ENCODE data around the gene FASTKD1. TPM values are rescaled to one million over a fixed set of nuclear protein-coding genes. Genes with fewer than 3 reads are reported as not detected.
"Not testable (repeated sequence)": the region's sequence is repeated elsewhere in the genome, so short reads cannot be mapped to it uniquely, and the experiment has no call there.

The FASTKD1 gene
- total and polyA plus RNA-seq, 7 experiments from 2014 or later: 13.5 to 43.5 (median 16.9) TPM

- Histone ChIP-seq H3K9me3 (ENCODE audit: control insufficient read depth in 2 of 3, low read length in 3 of 3) (no peaks in the 10 kb centered on the region), H3K27me3 (ENCODE audit: control insufficient read depth in 2 of 2, insufficient read depth in 2 of 2, low read length in 2 of 2) (no peaks in the 10 kb centered on the region), H3K27ac (ENCODE audit: low read depth, low read length) (peak within 1 kb of the TSS; percentile 99), H3K36me3 (ENCODE audit: control insufficient read depth in 2 of 3, insufficient read depth in 3 of 3, low read length in 3 of 3) (peaks cover 0 to 5% (median 0%) of the 10 kb centered on the region in 3 experiments), H3K4me3 (ENCODE audit: low read length) (peak within 1 kb of the TSS; percentile 89), H3K4me1 (ENCODE audit: control insufficient read depth in 2 of 2, insufficient read depth in 2 of 2, low read length in 2 of 2) (peaks cover 17 to 29% of the 10 kb centered on the region in 2 donors)
- Mint-ChIP-seq H3K27me3 (peaks cover 0 to 4% (median 0%) of the 10 kb centered on the region in 5 donors), H3K36me3 (peaks cover 0 to 21% (median 4%) of the 10 kb centered on the region in 5 donors), H3K27ac (peak within 1 kb of the TSS; percentile 97 to 100 (median 100)), H3K4me1 (peaks cover 12 to 46% (median 40%) of the 10 kb centered on the region in 7 donors), H3K9me3 (peaks cover 0 to 18% (median 4%) of the 10 kb centered on the region in 11 donors), H3K4me3 (peak within 1 kb of the TSS; percentile 90 to 100 (median 99))
- CTCF ChIA-PET: interaction anchor here (1.1 kb wide), 1 partner anchor 11 kb away, joined by 5 read pairs; the partner anchor contains the start of gene FASTKD1
- POLR2A ChIA-PET: interaction anchor here (0.6 to 2.4 kb wide), 9 partner anchors 9 to 244 kb away, joined by 3 to 28 read pairs (median 4); partner anchors contain the start of genes CFAP210, FASTKD1, PHOSPHO2 and UBR3
- DNase-seq: peak; percentile 71 to 90 (median 85)
- intact Hi-C loops (cut with micrococcal nuclease): loop anchor here (1.0 to 5.0 kb wide), 10 partner anchors 10 to 1850 kb away; partner anchors contain the start of genes CFAP210 (in 2 of the 2), FASTKD1 (in 2 of the 2), PHOSPHO2 (in 2 of the 2) and SSB (in 2 of the 2)
- peak; percentile 94 for ATAC-seq
Measured at GRCh38 chr2:169584005-169584877, 10.6 kb upstream of the FASTKD1 start, which contains the start of gene PPIG. PPIG (plus strand) TSS chr2:169584351; CDS start chr2:169604042, 19,691 bp downstream.

- DNase-seq (no peak), ATAC-seq (no peak)
- POLR2A ChIA-PET: interaction anchor here (0.8 to 2.4 kb wide), 3 partner anchors 11 to 244 kb away, joined by 3 to 28 read pairs (median 9); partner anchors contain the start of genes CFAP210, FASTKD1, PHOSPHO2 and UBR3
- peaks cover 0 to 18% (median 4%) of the 10 kb centered on the region in 11 donors for H3K9me3 Mint-ChIP-seq
- peak overlapping the region; percentile 32 to 100 (median 100) for H3K27ac Mint-ChIP-seq
- no peak overlapping the region for H3K4me3 ChIP-seq (ENCODE audit: low read length)
- peak overlapping the region in 8 of 10 donors; percentile 25 to 100 (median 82) for H3K4me3 Mint-ChIP-seq
- CTCF ChIA-PET: no interaction called here
- intact Hi-C loops (cut with micrococcal nuclease): loop anchor here (5.0 kb wide), 2 partner anchors 691 to 1336 kb away; partner anchors contain the start of genes SPC25 (in 1 of the 2) and STK39 (in 1 of the 2)
- peaks cover 0 to 5% (median 0%) of the 10 kb centered on the region in 3 experiments for H3K36me3 ChIP-seq (ENCODE audit: control insufficient read depth in 2 of 3, insufficient read depth in 3 of 3, low read length in 3 of 3)
- H3K4me1 ChIP-seq (ENCODE audit: control insufficient read depth in 2 of 2, insufficient read depth in 2 of 2, low read length in 2 of 2): peaks cover 15 to 24% of the 10 kb centered on the region in 2 donors
- H3K9me3 ChIP-seq (ENCODE audit: control insufficient read depth in 2 of 3, low read length in 3 of 3): no peaks in the 10 kb centered on the region
- H3K27me3 ChIP-seq (ENCODE audit: control insufficient read depth in 2 of 2, insufficient read depth in 2 of 2, low read length in 2 of 2): no peaks in the 10 kb centered on the region
- H3K4me1 Mint-ChIP-seq: peaks cover 5 to 39% (median 35%) of the 10 kb centered on the region in 7 donors
- peak overlapping the region; percentile 99 for H3K27ac ChIP-seq (ENCODE audit: low read depth, low read length)
- H3K27me3 Mint-ChIP-seq: peaks cover 0 to 9% (median 0%) of the 10 kb centered on the region in 5 donors
- peaks cover 0 to 21% (median 4%) of the 10 kb centered on the region in 5 donors for H3K36me3 Mint-ChIP-seq
Measured at GRCh38 chr2:169583518-169583917, 9.9 kb upstream of the FASTKD1 start.

GRCh38 chr2:169582552-169583266, 9.0 kb upstream of the FASTKD1 start:
- intact Hi-C loops (cut with micrococcal nuclease): loop anchor here (5.0 kb wide), 2 partner anchors 690 to 1335 kb away; partner anchors contain the start of genes SPC25 (in 1 of the 2) and STK39 (in 1 of the 2)
- CTCF ChIA-PET; H3K36me3 ChIP-seq (ENCODE audit: control insufficient read depth in 2 of 3, insufficient read depth in 3 of 3, low read length in 3 of 3); H3K4me3 ChIP-seq (ENCODE audit: low read length); H3K27me3 ChIP-seq (ENCODE audit: control insufficient read depth in 2 of 2, insufficient read depth in 2 of 2, low read length in 2 of 2); H3K9me3 ChIP-seq (ENCODE audit: control insufficient read depth in 2 of 3, low read length in 3 of 3); ATAC-seq; H3K27ac ChIP-seq (ENCODE audit: low read depth, low read length); DNase-seq; H3K27me3 Mint-ChIP-seq: not testable (repeated sequence)
- POLR2A ChIA-PET: interaction anchor here (0.6 to 1.1 kb wide), 3 partner anchors 10 to 111 kb away, joined by 3 read pairs; partner anchors contain the start of genes CFAP210 and PHOSPHO2
- Mint-ChIP-seq H3K36me3 (peaks cover 0 to 19% (median 4%) of the 10 kb centered on the region in 5 donors), H3K9me3 (peaks cover 0 to 18% (median 4%) of the 10 kb centered on the region in 11 donors), H3K4me1 (peaks cover 0 to 34% (median 31%) of the 10 kb centered on the region in 7 donors), H3K4me3 (peak overlapping the region in 7 of 10 donors; percentile 9 to 90 (median 39)), H3K27ac (peak overlapping the region in 6 of 9 donors; percentile 28 to 100 (median 79))
- H3K4me1 ChIP-seq (ENCODE audit: control insufficient read depth in 2 of 2, insufficient read depth in 2 of 2, low read length in 2 of 2): peaks cover 15 to 19% of the 10 kb centered on the region in 2 donors

- ChIA-PET POLR2A (no interaction called here), CTCF (no interaction called here)
- H3K9me3 Mint-ChIP-seq: peaks cover 0 to 13% (median 3%) of the 10 kb centered on the region in 11 donors
- H3K4me3 Mint-ChIP-seq: no peak overlapping the region
- peaks cover 0 to 7% (median 0%) of the 10 kb centered on the region in 5 donors for H3K27me3 Mint-ChIP-seq
- H3K9me3 ChIP-seq (ENCODE audit: control insufficient read depth in 2 of 3, low read length in 3 of 3): no peaks in the 10 kb centered on the region
- H3K4me3 ChIP-seq (ENCODE audit: low read length): no peak overlapping the region
- H3K36me3 ChIP-seq (ENCODE audit: control insufficient read depth in 2 of 3, insufficient read depth in 3 of 3, low read length in 3 of 3): no peaks in the 10 kb centered on the region
- DNase-seq: no peak
- peaks cover 0 to 12% (median 2%) of the 10 kb centered on the region in 5 donors for H3K36me3 Mint-ChIP-seq
- no peak overlapping the region for H3K27ac ChIP-seq (ENCODE audit: low read depth, low read length)
- H3K27ac Mint-ChIP-seq: no peak overlapping the region
- no peaks in the 10 kb centered on the region for H3K4me1 ChIP-seq (ENCODE audit: control insufficient read depth in 2 of 2, insufficient read depth in 2 of 2, low read length in 2 of 2)
- H3K4me1 Mint-ChIP-seq: peaks cover 0 to 4% (median 3%) of the 10 kb centered on the region in 7 donors
- no peaks in the 10 kb centered on the region for H3K27me3 ChIP-seq (ENCODE audit: control insufficient read depth in 2 of 2, insufficient read depth in 2 of 2, low read length in 2 of 2)
- intact Hi-C loops (cut with micrococcal nuclease): no loop called here
- no peak for ATAC-seq
Measured at GRCh38 chr2:169579044-169579443, 5.4 kb upstream of the FASTKD1 start.

GRCh38 chr2:169575264-169575663, 1.6 kb upstream of the FASTKD1 start:
- H3K9me3 ChIP-seq (ENCODE audit: control insufficient read depth in 2 of 3, low read length in 3 of 3); H3K27ac ChIP-seq (ENCODE audit: low read depth, low read length); intact Hi-C loops (cut with micrococcal nuclease); ATAC-seq; H3K27me3 ChIP-seq (ENCODE audit: control insufficient read depth in 2 of 2, insufficient read depth in 2 of 2, low read length in 2 of 2); H3K27ac Mint-ChIP-seq; H3K36me3 ChIP-seq (ENCODE audit: control insufficient read depth in 2 of 3, insufficient read depth in 3 of 3, low read length in 3 of 3); DNase-seq; CTCF ChIA-PET; H3K4me3 ChIP-seq (ENCODE audit: low read length); H3K9me3 Mint-ChIP-seq; H3K36me3 Mint-ChIP-seq; H3K4me3 Mint-ChIP-seq; H3K27me3 Mint-ChIP-seq; H3K4me1 ChIP-seq (ENCODE audit: control insufficient read depth in 2 of 2, insufficient read depth in 2 of 2, low read length in 2 of 2); POLR2A ChIA-PET: not testable (repeated sequence)
- peaks cover 9 to 27% (median 17%) of the 10 kb centered on the region in 7 donors for H3K4me1 Mint-ChIP-seq

- H3K9me3 Mint-ChIP-seq; H3K27ac ChIP-seq (ENCODE audit: low read depth, low read length); DNase-seq; H3K4me3 ChIP-seq (ENCODE audit: low read length); H3K9me3 ChIP-seq (ENCODE audit: control insufficient read depth in 2 of 3, low read length in 3 of 3); POLR2A ChIA-PET; H3K36me3 Mint-ChIP-seq; H3K36me3 ChIP-seq (ENCODE audit: control insufficient read depth in 2 of 3, insufficient read depth in 3 of 3, low read length in 3 of 3); H3K4me1 ChIP-seq (ENCODE audit: control insufficient read depth in 2 of 2, insufficient read depth in 2 of 2, low read length in 2 of 2); H3K27me3 Mint-ChIP-seq; ATAC-seq; H3K27me3 ChIP-seq (ENCODE audit: control insufficient read depth in 2 of 2, insufficient read depth in 2 of 2, low read length in 2 of 2); H3K27ac Mint-ChIP-seq; CTCF ChIA-PET: not testable (repeated sequence)
- peak overlapping the region in 5 of 10 donors; percentile 36 to 66 (median 47) for H3K4me3 Mint-ChIP-seq
- peaks cover 14 to 32% (median 24%) of the 10 kb centered on the region in 7 donors for H3K4me1 Mint-ChIP-seq
- intact Hi-C loops (cut with micrococcal nuclease): loop anchor here (5.0 kb wide), 2 partner anchors 682 to 1353 kb away; partner anchors contain the start of genes GORASP2 (in 1 of the 2) and SPC25 (in 1 of the 2)
Measured at GRCh38 chr2:169574539-169574938, 874 bp upstream of the FASTKD1 start.

Data from naive thymus-derived CD4-positive, alpha-beta T cell (primary cell).